HG03139 (cell line): Measurements from ENCODE around the gene PDLIM1.
"Not testable (repeated sequence)": the region's sequence is repeated elsewhere in the genome, so short reads cannot be mapped to it uniquely, and the experiment has no call there.

ENCODE experiments used
- ATAC-seq: cut with Tn5 transposase; IDR thresholded peaks from one replicate; pipeline ENCODE4 v1.9.1; 2021; ENCODE audit not compliant: unreplicated experiment

PDLIM1 gene

DNA sequence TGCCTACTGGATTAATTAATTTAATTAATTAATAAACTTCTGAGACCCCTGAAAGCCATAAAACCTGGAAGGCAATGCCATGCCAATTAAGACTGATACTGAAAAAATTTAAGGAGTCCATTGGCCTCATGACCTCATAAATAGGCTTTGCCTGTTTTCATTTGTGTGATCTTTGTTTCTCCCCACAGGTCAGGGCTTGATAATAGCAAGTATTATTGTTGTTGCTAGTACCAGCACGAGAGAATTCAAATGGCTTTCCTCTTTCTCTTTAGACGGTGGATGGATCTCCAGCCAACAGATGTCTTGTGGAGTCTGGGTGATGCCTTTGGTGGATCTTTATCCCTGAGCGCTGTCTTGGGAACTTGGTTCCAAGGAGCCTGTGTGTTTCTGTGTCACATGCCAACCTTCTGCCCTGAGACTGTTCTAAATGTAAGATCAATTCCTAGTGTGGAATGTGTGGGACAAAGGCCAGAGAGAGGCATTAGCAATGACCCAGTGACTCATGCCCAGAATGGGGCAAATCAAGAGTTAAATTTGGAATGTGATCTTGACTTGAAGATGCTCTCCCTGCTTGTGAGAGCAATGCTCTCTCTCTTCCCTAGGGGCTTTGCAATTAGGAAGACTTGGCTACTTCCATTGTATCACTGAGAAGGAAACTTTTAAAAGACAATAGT, 79.1 kb downstream of the PDLIM1 start:
- ATAC-seq: no peak

DNA sequence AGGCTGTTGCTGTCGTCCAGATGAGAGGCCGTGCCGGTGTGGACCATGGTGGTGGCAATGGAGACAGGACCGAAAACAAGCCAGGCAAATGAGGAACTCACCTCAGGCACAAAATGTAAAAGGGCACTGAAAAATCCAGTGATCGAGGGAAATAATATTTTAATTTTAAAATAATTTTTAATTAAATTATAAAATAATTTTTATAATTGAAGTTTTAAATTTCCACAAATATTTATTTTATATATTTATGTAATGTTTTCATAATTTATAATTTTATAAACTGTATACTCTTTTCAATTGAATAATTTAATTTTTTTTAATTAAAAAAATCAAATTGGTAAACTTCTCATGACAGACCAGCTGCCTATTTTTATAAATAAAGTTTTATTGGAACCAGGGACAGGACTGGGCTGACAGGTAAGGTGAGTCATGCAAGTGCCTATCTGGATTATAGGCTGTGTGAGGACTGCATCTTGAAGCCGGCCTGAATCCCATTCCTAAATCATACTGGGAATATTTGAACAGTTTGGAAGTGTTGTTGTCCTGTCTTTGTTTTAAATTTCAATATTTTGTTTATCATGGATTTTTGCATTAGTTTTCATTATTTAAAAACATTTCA, 81.2 kb downstream of the PDLIM1 start:
- no peak for ATAC-seq

- ATAC-seq: no peak
Measured at GRCh38 chr10:95208702-95209391, 82.0 kb downstream of the PDLIM1 start.

DNA sequence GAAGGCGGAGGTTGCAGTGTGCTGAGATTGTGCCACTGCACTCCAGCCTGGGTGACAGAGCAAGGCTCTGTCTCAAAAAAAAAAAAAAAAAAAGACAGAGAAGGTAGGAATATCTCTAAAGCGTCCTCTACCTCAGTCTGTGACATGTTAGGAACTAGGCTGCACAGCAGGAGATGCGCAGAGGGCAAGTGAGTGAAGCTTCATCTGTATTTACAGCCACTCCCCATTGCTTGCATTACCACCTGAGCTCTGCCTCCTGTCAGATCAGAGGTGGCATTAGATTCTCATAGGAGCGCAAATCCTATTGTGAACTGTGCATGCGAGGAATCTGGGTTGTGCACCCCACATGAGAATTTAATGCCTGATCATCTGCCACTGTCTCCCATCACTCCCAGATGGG, 87.9 kb downstream of the PDLIM1 start:
- ATAC-seq: not testable (repeated sequence)

GRCh38 chr10:95201736-95202135, 89.1 kb downstream of the PDLIM1 start:
- ATAC-seq: no peak

DNA sequence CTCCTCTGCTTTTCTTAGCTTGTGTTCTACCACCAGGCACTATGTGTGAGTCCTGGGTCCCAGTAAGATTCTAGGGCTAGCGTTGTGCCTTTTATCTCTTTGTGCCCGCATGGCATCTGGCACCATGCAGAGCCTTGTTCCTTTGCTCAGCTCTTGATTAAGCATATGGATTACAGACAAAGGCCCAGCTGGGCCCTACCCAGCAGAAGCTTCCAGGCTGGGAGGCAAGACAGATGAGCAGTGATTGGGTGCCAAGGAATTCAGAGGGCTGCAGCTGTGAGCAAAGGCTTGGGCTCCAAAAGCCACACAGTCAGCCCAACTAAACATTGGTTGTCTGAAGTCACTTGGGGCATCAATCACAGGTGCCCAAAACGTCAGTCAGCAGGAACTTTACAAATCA, 94.8 kb downstream of the PDLIM1 start:
- ATAC-seq: no peak

DNA sequence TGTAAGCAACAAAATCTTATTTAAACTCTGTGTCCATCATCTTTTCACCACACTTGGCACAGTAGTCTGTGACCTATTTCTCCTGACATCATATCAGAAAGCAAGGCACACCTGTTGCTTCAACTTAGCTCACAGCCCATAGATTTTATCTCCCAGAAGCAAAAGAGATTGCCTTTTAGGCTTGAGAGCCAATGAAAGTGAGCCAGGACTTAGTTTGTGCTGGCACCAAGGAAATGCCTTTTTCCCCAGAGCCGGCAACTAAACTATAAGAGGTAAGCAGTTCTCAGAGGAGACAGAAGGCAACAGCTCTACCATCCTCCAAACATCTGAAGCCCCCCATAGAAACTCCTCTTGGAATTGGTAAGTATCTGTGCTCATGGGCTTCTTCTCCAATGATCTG, 96.9 kb downstream of the PDLIM1 start, which contains the start of gene ACSM6:
ACSM6 (plus strand) TSS at position 295 of the 400 bp plus-strand sequence. CDS start 248 bp downstream, outside the sequence.
- no peak for ATAC-seq

DNA sequence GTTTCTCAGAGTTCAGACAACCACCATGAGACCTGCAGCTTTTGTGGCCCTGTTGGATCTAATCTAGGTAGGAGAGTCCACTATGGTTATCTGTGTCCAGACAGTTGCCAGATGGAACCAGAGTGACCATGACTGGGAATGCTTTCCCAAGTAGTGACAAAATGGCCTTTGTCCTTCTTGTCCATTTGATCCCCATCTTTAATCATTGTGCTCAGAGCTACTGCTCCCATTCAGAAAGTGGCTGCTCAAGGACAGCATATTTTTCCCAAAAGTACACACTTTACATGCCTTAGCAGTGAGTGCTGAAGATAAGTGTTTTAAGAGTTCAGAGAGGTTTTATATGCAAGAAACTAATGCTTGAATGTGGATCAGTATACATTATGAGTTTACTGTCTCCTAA, 102.2 kb downstream of the PDLIM1 start:
- ATAC-seq: no peak

GRCh38 chr10:95187617-95188016, 103.2 kb downstream of the PDLIM1 start:
- no peak for ATAC-seq
